ENCODE data around the gene TACC2. TPM values are rescaled to one million over a fixed set of nuclear protein-coding genes. Genes with fewer than 3 reads are reported as not detected.

Gene TACC2
- total RNA-seq, 2 experiments from 2014 or later, result not detected

GRCh38 chr10:122040786-122041185 is 51.8 kb downstream of the TACC2 start:
- no peaks in the 10 kb centered on the region for H3K36me3 Mint-ChIP-seq (ENCODE audit: low read depth)
- ChIA-PET POLR2A (no interaction called here), CTCF (no interaction called here)
- intact Hi-C loops (cut with DNase I, micrococcal nuclease), result no loop called here
- H3K27ac Mint-ChIP-seq, result no peak overlapping the region
- no peaks in the 10 kb centered on the region for H3K4me1 ChIP-seq (ENCODE audit: insufficient read depth, low read length)
- H3K27ac ChIP-seq (ENCODE audit: low read depth in 1 of 2, low read length in 2 of 2), result no peak overlapping the region
- no peaks in the 10 kb centered on the region for H3K4me1 Mint-ChIP-seq (ENCODE audit: low read depth)
- H3K9me3 Mint-ChIP-seq, result no peaks in the 10 kb centered on the region
- H3K27me3 Mint-ChIP-seq, result peaks cover 53% of the 10 kb centered on the region
- H3K36me3 ChIP-seq (ENCODE audit: insufficient read depth, low read length), result no peaks in the 10 kb centered on the region
- TF ChIP-seq CTCF (IDR thresholded peaks at IDR 0.05), result no peak
- no peak overlapping the region for H3K4me3 Mint-ChIP-seq
- ATAC-seq (ENCODE audit: poor library complexity) (no peak), DNase-seq (no peak)
- H3K4me3 ChIP-seq (ENCODE audit: low read length), result no peak overlapping the region
- H3K9me3 ChIP-seq (ENCODE audit: control insufficient read depth in 1 of 2, insufficient read depth in 1 of 2, low read length in 2 of 2), result peaks cover 0 to 4% of the 10 kb centered on the region in 2 experiments
- peaks cover 4 to 7% of the 10 kb centered on the region in 2 experiments for H3K27me3 ChIP-seq (ENCODE audit: control insufficient read depth in 1 of 2, insufficient read depth in 2 of 2, low read length in 2 of 2)

GRCh38 chr10:122042836-122043235 is 53.9 kb downstream of the TACC2 start:
- H3K4me3 ChIP-seq (ENCODE audit: low read length), result no peak overlapping the region
- H3K36me3 ChIP-seq (ENCODE audit: insufficient read depth, low read length), result no peaks in the 10 kb centered on the region
- no peaks in the 10 kb centered on the region for H3K9me3 ChIP-seq (ENCODE audit: control insufficient read depth in 1 of 2, insufficient read depth in 1 of 2, low read length in 2 of 2)
- no peaks in the 10 kb centered on the region for H3K36me3 Mint-ChIP-seq (ENCODE audit: low read depth)
- POLR2A ChIA-PET, result no interaction called here
- intact Hi-C loops (cut with DNase I, micrococcal nuclease), result no loop called here
- no peaks in the 10 kb centered on the region for H3K9me3 Mint-ChIP-seq
- no peak overlapping the region for H3K27ac Mint-ChIP-seq
- no peak for ATAC-seq (ENCODE audit: poor library complexity)
- DNase-seq, result no peak
- H3K4me1 ChIP-seq (ENCODE audit: insufficient read depth, low read length), result no peaks in the 10 kb centered on the region
- CTCF ChIA-PET, result no interaction called here
- peaks cover 0 to 7% of the 10 kb centered on the region in 2 experiments for H3K27me3 ChIP-seq (ENCODE audit: control insufficient read depth in 1 of 2, insufficient read depth in 2 of 2, low read length in 2 of 2)
- no peak for TF ChIP-seq CTCF (IDR thresholded peaks at IDR 0.05)
- H3K4me1 Mint-ChIP-seq (ENCODE audit: low read depth), result no peaks in the 10 kb centered on the region
- H3K4me3 Mint-ChIP-seq, result no peak overlapping the region
- peaks cover 43% of the 10 kb centered on the region for H3K27me3 Mint-ChIP-seq
- H3K27ac ChIP-seq (ENCODE audit: low read depth in 1 of 2, low read length in 2 of 2), result no peak overlapping the region

GRCh38 chr10:122044045-122044661 is 55.2 kb downstream of the TACC2 start:
- no peaks in the 10 kb centered on the region for H3K4me1 ChIP-seq (ENCODE audit: insufficient read depth, low read length)
- Mint-ChIP-seq H3K27me3 (peaks cover 35% of the 10 kb centered on the region), H3K9me3 (no peaks in the 10 kb centered on the region), H3K4me3 (no peak overlapping the region), H3K27ac (no peak overlapping the region), H3K4me1 (ENCODE audit: low read depth) (no peaks in the 10 kb centered on the region), H3K36me3 (ENCODE audit: low read depth) (no peaks in the 10 kb centered on the region)
- no peaks in the 10 kb centered on the region for H3K9me3 ChIP-seq (ENCODE audit: control insufficient read depth in 1 of 2, insufficient read depth in 1 of 2, low read length in 2 of 2)
- ChIA-PET CTCF (no interaction called here), POLR2A (no interaction called here)
- no peaks in the 10 kb centered on the region for H3K36me3 ChIP-seq (ENCODE audit: insufficient read depth, low read length)
- TF ChIP-seq CTCF (IDR thresholded peaks at IDR 0.05), result no peak
- intact Hi-C loops (cut with DNase I, micrococcal nuclease), result no loop called here
- ATAC-seq (ENCODE audit: poor library complexity) (no peak), DNase-seq (no peak)
- peaks cover 0 to 7% of the 10 kb centered on the region in 2 experiments for H3K27me3 ChIP-seq (ENCODE audit: control insufficient read depth in 1 of 2, insufficient read depth in 2 of 2, low read length in 2 of 2)
- H3K27ac ChIP-seq (ENCODE audit: low read depth in 1 of 2, low read length in 2 of 2), result no peak overlapping the region
- no peak overlapping the region for H3K4me3 ChIP-seq (ENCODE audit: low read length)
